Measurements from ENCODE around the gene XRCC5.
A peak's percentile ranks its signal among the peaks of the same experiment; 100 is the strongest.
"Not testable (repeated sequence)": the region's sequence is repeated elsewhere in the genome, so short reads cannot be mapped to it uniquely, and the experiment has no call there.

Gene XRCC5

GRCh38 chr2:216108967-216109921 lies at the start of gene XRCC5:
Gene XRCC5, plus strand, starts transcription at chr2:216109348. Its CDS starts 89 bp downstream, at chr2:216109437.
- peak; percentile 100 for DNase-seq

GRCh38 chr2:216064014-216064630 lies 45.0 kb upstream of the XRCC5 start:
- DNase-seq, result no peak

- DNase-seq, result no peak
Measured at GRCh38 chr2:216064665-216065064, 44.5 kb upstream of the XRCC5 start.

GRCh38 chr2:216066230-216066629 lies 42.9 kb upstream of the XRCC5 start:
- DNase-seq, result no peak

GRCh38 chr2:216069028-216069427 lies 40.1 kb upstream of the XRCC5 start:
- no peak for DNase-seq

GRCh38 chr2:216070195-216070594 lies 39.0 kb upstream of the XRCC5 start:
- DNase-seq, result no peak

GRCh38 chr2:216071111-216071851 lies 37.9 kb upstream of the XRCC5 start:
- DNase-seq, result no peak

- no peak for DNase-seq
Measured at GRCh38 chr2:216072473-216072872, 36.7 kb upstream of the XRCC5 start.

- no peak for DNase-seq
Measured at GRCh38 chr2:216073773-216074172, 35.4 kb upstream of the XRCC5 start.

GRCh38 chr2:216074380-216074779 lies 34.8 kb upstream of the XRCC5 start:
- DNase-seq, result no peak

GRCh38 chr2:216074794-216075193 lies 34.4 kb upstream of the XRCC5 start:
- DNase-seq, result no peak

GRCh38 chr2:216075510-216076485 lies 33.4 kb upstream of the XRCC5 start:
- DNase-seq, result no peak

GRCh38 chr2:216078776-216079175 lies 30.4 kb upstream of the XRCC5 start:
- DNase-seq, result no peak

- not testable (repeated sequence) for DNase-seq
Measured at GRCh38 chr2:216080048-216080447, 29.1 kb upstream of the XRCC5 start.

- DNase-seq, result no peak
Measured at GRCh38 chr2:216081012-216081411, 28.1 kb upstream of the XRCC5 start.

GRCh38 chr2:216081487-216082116 lies 27.5 kb upstream of the XRCC5 start, which contains the start of the genes PECR and TMEM169:
Gene PECR, minus strand, starts transcription at chr2:216081809. Its CDS starts 68 bp downstream, at chr2:216081741.
Gene TMEM169, plus strand, starts transcription at chr2:216081919. Its CDS starts 14,045 bp downstream, at chr2:216095964.
- DNase-seq, result peak; percentile 77

- DNase-seq, result no peak
Measured at GRCh38 chr2:216082117-216082711, 26.9 kb upstream of the XRCC5 start.

- DNase-seq, result peak; percentile 60
Measured at GRCh38 chr2:216082805-216083204, 26.3 kb upstream of the XRCC5 start.

- no peak for DNase-seq
Measured at GRCh38 chr2:216083464-216084281, 25.5 kb upstream of the XRCC5 start.

- DNase-seq, result no peak
Measured at GRCh38 chr2:216084547-216084946, 24.6 kb upstream of the XRCC5 start.

Measured in suppressor macrophage treated with lipopolysaccharide for 4 hours (primary cell).